NOMO-1 treated with DMSO at 0.1 percent for 48 hours (cell line): ENCODE results near the gene MPZ.
"Not testable (repeated sequence)": the region's sequence is repeated elsewhere in the genome, so short reads cannot be mapped to it uniquely, and the experiment has no call there.

Experiments used
- DNase-seq: peaks from one replicate; lab custom pipeline; 2025; ENCODE audit not compliant: unreplicated experiment; lab: John Stamatoyannopoulos, UW

Gene MPZ

GRCh38 chr1:161257109-161257508 is 52.7 kb downstream of the MPZ start:
- DNase-seq, result not testable (repeated sequence)

- DNase-seq, result not testable (repeated sequence)
Observed at GRCh38 chr1:161255955-161256520, 53.7 kb downstream of the MPZ start.

GRCh38 chr1:161255302-161255701 is 54.5 kb downstream of the MPZ start:
- not testable (repeated sequence) for DNase-seq
